Measurements from ENCODE around the gene ARPIN.
A peak's percentile ranks its signal among the peaks of the same experiment; 100 is the strongest.
"Not testable (repeated sequence)": the region's sequence is repeated elsewhere in the genome, so short reads cannot be mapped to it uniquely, and the experiment has no call there.

Gene ARPIN

GRCh38 chr15:89909611-89910010 is 3.1 kb downstream of the ARPIN start:
- no peak for DNase-seq

GRCh38 chr15:89908226-89908625 is 4.5 kb downstream of the ARPIN start:
- no peak for DNase-seq

- DNase-seq, result no peak
Measured at GRCh38 chr15:89907289-89907688, 5.5 kb downstream of the ARPIN start.

GRCh38 chr15:89905846-89906378 is 6.8 kb downstream of the ARPIN start:
- DNase-seq, result no peak

GRCh38 chr15:89904519-89904918 is 8.2 kb downstream of the ARPIN start:
- DNase-seq, result no peak

- no peak for DNase-seq
Measured at GRCh38 chr15:89903858-89904130, 9.0 kb downstream of the ARPIN start.

- no peak for DNase-seq
Measured at GRCh38 chr15:89903015-89903857, 9.5 kb downstream of the ARPIN start.

GRCh38 chr15:89900849-89901248 is 11.9 kb downstream of the ARPIN start:
- no peak for DNase-seq

GRCh38 chr15:89899951-89900567 is 12.7 kb downstream of the ARPIN start:
- DNase-seq, result no peak

GRCh38 chr15:89899295-89899945 is 13.3 kb downstream of the ARPIN start:
- DNase-seq, result no peak

GRCh38 chr15:89898614-89899294 is 14.0 kb downstream of the ARPIN start:
- DNase-seq, result peak; percentile 66

- DNase-seq, result no peak
Measured at GRCh38 chr15:89898146-89898545, 14.6 kb downstream of the ARPIN start.

- DNase-seq, result peak; percentile 93
Measured at GRCh38 chr15:89893696-89894447, 18.9 kb downstream of the ARPIN start, which contains the start of gene AP3S2. TSS of gene AP3S2 (minus strand) at chr15:89893994. CDS start at chr15:89893949, 45 bp downstream.

GRCh38 chr15:89893027-89893426 is 19.7 kb downstream of the ARPIN start:
- DNase-seq, result no peak

GRCh38 chr15:89888214-89888804 is 24.4 kb downstream of the ARPIN start:
- peak; percentile 11 for DNase-seq

- no peak for DNase-seq
Measured at GRCh38 chr15:89885611-89886010, 27.1 kb downstream of the ARPIN start.

- DNase-seq, result not testable (repeated sequence)
Measured at GRCh38 chr15:89885179-89885578, 27.6 kb downstream of the ARPIN start.

- DNase-seq, result no peak
Measured at GRCh38 chr15:89883518-89883917, 29.2 kb downstream of the ARPIN start.

GRCh38 chr15:89880727-89881126 is 32.0 kb downstream of the ARPIN start:
- no peak for DNase-seq

- no peak for DNase-seq
Measured at GRCh38 chr15:89878323-89878722, 34.4 kb downstream of the ARPIN start.

- no peak for DNase-seq
Measured at GRCh38 chr15:89877083-89877425, 35.7 kb downstream of the ARPIN start.
